Embryonic facial prominence (tissue), 1 donor: ENCODE data around the gene RANBP3L.
"Not testable (repeated sequence)": the region's sequence is repeated elsewhere in the genome, so short reads cannot be mapped to it uniquely, and the experiment has no call there.

Source experiments
- DNase-seq: peaks from one replicate; pipeline ENCODE4 v3.0.0-alpha.2; 2016; ENCODE audit errors: extremely low spot score

The RANBP3L gene

GRCh38 chr5:36285837-36286615 is 15.7 kb downstream of the RANBP3L start:
- no peak for DNase-seq

GRCh38 chr5:36283775-36284174 is 17.9 kb downstream of the RANBP3L start:
- not testable (repeated sequence) for DNase-seq

- DNase-seq = no peak
These were observed 20.1 kb downstream of the RANBP3L start for GRCh38 chr5:36281626-36282025.

- no peak for DNase-seq
These were observed 22.5 kb downstream of the RANBP3L start for GRCh38 chr5:36279054-36279698.

GRCh38 chr5:36277521-36278176 is 24.1 kb downstream of the RANBP3L start:
- DNase-seq = no peak

- DNase-seq = no peak
These were observed 24.8 kb downstream of the RANBP3L start for GRCh38 chr5:36276864-36277263.

- DNase-seq = no peak
These were observed 27.7 kb downstream of the RANBP3L start for GRCh38 chr5:36273809-36274526.

- no peak for DNase-seq
These were observed 29.5 kb downstream of the RANBP3L start for GRCh38 chr5:36272136-36272690.

GRCh38 chr5:36270876-36271575 is 30.7 kb downstream of the RANBP3L start:
- DNase-seq = no peak

- no peak for DNase-seq
These were observed 31.5 kb downstream of the RANBP3L start for GRCh38 chr5:36270175-36270574.

GRCh38 chr5:36269478-36269877 is 32.2 kb downstream of the RANBP3L start:
- no peak for DNase-seq

- no peak for DNase-seq
These were observed 33.8 kb downstream of the RANBP3L start for GRCh38 chr5:36267905-36268304.

GRCh38 chr5:36264202-36264760 is 37.4 kb downstream of the RANBP3L start:
- no peak for DNase-seq

GRCh38 chr5:36261186-36261585 is 40.5 kb downstream of the RANBP3L start:
- no peak for DNase-seq

GRCh38 chr5:36253575-36253974 is 48.1 kb downstream of the RANBP3L start:
- no peak for DNase-seq

- no peak for DNase-seq
These were observed 48.9 kb downstream of the RANBP3L start for GRCh38 chr5:36252722-36253365.

GRCh38 chr5:36251218-36251617 is 50.5 kb downstream of the RANBP3L start:
- no peak for DNase-seq

GRCh38 chr5:36250427-36250826 is 51.3 kb downstream of the RANBP3L start:
- DNase-seq = no peak

GRCh38 chr5:36246036-36246800 is 55.5 kb downstream of the RANBP3L start:
- no peak for DNase-seq

- no peak for DNase-seq
These were observed 57.6 kb downstream of the RANBP3L start for GRCh38 chr5:36244076-36244475.
